Activated T-helper 1 cell treated with Interleukin-2 at 50 U/mL for 16 hours (primary cell): ENCODE results near the gene STING1.
"Not testable (repeated sequence)": the region's sequence is repeated elsewhere in the genome, so short reads cannot be mapped to it uniquely, and the experiment has no call there.

ENCODE experiments used
- DNase-seq: peaks from one replicate; pipeline ENCODE4 v3.0.0-alpha.2; 2020; ENCODE audit warnings: low read depth

The STING1 gene

DNA sequence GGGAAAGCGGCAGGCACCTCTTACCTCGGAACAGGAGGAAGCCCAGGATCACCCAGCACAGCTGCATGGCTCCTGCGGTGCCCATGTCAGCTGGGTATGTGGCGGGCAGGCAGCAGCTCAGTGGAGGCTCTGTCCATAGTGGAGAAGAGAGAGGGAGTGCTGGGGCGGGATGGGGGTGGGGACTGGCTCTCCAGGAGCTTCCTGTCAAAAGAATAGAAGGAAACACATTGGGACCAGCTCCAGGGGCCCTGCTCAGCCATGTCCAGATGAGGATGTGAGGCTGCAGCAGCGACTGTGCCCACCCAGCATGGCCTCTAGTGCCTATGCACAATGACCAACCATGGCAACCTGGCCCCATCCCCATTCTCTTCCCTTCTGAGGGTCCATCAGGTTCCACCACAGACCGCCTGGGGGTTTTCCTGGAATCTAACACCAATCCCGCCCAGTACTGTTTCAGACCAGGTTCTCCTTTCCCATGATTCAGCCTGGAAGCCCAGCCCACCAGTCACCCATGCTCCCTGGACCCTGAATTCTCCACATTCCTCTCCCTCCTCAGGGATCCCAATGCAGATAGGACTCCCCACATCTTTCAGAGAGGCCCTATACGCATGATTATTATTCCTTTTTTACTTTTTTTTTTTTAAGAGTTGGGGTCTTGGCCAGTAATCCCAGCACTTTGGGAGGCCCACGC is 19.8 kb downstream of the STING1 start, which contains the start of gene ECSCR:
Gene ECSCR, minus strand, starts transcription at position 158 of the 691 bp plus-strand sequence. Its CDS starts 73 bp downstream, at position 85.
- DNase-seq: no peak

DNA sequence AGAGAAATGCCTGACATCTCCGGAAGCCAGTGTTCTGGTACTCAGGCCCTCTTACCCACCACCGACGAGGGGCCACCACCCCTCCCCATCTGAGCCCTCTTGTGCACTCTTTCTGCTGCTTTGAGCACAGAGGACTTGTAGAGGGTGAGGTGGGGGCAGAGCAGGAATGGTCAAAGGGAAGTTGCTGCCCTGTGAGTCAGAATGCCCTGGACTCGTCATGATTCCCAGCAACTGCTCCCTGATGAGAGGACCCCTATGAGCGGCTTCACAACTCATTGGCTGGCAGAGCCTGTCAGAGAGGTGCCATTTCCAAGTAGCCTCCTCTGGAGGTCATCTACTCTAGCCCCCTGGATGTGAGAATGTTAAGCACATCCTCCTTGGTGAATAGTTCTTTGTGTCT is 20.9 kb downstream of the STING1 start:
- no peak for DNase-seq

DNA sequence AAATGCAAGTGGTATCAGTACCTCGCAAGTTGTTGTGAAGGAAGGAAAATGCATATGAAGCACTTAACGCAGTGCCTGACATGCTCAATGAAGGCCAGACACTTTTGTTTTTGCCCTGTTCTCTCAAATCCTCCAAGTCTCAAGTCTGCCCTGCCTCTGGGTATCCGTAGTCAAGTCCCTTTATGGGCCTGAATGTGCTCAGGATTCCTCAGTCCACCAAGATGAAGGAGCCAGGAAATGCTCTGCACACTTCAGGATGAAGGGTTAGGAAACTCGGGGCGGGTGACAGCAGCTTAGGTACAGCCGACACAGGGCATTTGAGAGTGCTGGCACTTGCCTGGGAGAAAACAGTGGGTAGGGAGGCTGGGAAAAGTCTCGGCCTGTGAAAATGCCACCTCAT is 21.4 kb downstream of the STING1 start:
- DNase-seq: no peak

DNA sequence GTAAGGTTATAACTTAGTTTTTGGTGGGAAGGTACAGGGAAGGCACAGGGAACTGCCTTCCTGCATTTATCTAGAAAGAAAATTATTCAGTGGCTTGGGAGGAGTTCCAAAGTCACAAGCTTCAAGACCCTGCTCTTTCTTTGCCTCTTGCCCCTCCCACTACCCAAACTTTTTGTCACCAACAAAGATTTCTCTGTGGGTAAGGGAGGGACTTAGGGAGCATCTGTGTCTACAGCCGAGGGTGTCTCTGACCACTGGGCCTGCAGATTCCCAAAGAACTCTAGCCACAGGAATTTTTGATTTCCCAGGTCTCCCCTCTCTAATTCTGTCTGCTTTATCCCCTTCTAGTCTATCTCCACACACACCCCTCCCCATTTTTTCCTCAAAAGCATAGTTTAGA is 22.1 kb downstream of the STING1 start:
- no peak for DNase-seq

DNA sequence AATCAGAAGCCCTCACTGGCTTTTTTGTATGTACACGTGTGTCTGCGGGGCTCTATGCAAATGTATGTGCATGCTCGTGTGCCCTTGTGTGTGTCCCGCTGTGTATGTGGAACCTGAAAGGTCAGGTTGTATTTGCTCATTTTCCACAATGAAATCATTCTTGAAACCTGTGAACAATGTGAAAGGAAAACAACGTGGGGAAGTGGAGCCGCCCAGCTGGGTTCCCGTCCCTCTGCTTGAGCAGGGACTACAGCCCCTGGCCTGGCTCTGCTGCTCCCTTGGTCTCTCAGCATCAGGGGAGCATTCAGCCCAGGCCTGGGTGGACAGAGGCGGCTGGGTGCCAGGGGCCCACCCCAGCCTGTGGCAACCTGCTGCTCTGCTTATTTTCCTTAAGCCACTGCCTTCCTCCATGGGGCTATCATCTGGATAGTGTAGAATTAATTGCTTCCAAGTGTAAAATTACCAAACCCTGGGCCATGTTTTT is 23.1 kb downstream of the STING1 start:
- no peak for DNase-seq

DNA sequence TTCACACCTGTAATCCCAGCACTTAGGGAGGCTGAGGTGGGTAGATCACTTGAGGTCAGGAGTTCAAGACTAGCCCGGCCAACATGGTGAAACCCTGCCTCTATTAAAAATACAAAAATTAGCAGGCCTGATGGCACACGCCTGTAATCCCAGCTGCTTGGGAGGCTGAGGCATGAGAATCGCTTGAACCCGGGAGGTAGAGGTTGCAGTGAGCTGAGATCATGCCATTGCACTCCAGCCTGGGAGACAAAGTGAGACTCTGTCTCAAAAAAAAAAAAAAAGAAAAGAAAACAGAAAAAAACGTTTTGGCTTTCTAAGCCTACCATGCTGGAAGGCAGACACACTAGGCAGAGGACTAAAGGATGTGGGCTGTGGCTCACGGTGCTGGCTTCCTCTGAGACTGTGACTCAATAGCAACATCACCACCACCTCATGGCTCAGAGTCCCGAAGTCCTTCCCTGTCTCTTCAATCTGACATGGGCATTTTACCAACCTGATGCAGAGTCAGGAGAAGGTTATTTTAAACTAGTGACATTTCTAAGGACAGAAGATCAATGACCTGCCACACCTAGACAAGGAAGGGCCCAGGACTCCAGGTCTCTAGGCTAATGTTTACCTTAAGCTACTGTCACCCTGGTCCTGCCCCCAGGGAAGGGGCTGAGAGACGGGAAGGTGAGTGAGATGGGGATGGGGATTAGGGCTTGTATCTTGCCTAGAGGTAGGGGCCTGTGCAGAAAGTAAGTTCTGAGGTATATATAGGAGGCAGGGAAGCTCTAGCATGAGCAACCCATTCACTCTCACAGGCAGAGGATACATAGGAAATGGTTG is 23.8 kb downstream of the STING1 start:
- DNase-seq: peak; percentile 66

DNA sequence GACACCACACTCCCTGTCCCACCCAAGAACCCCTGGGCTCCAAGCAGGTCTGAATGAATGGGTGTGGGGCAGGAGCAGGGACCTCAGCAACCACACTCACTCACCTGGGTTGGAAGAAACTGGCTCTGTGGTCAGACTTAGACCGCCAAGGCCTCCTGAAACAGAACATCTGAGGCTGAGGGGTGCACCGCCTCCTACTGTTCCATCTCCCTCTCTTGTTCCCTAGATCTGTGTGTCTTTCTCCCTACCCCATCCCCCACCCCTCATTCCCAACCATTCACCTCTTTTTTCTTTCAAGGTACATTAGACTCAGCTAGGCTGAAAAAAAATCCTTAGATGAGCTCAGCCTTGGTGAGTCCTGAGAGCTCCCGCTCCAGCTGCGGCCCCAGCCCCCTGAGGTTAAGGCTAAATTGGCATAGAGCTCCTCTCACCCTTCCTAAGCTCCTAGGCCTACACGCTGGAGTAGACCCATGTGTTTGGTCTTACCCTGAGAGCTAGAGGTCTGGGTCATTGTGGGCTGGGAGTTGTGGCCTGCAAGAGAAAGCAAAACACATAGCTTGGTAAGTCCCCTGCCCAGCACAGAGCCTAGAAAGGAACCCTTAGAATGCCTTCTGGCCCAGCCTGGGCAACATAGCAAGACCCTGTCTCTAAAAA is 24.8 kb downstream of the STING1 start:
- DNase-seq: no peak

DNA sequence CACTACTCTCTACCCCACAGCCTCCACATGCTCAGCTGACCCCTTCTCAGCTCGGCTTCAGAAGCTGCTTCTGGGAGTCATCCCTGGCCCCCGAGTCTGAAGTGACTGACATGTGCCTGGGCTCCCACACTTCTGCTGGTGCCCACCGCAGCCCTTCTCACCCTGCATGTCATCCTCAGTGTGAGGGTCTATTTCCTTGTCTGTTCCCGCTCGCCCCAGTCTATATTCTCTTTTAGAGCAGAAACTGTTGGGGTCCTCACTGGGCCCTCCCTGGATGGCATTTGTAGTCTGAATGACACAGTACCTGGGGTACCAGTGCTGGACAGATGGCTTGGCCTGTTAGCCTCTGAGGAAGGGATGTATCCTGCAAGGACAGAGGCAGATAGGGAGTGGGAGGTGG is 25.3 kb downstream of the STING1 start:
- no peak for DNase-seq

DNA sequence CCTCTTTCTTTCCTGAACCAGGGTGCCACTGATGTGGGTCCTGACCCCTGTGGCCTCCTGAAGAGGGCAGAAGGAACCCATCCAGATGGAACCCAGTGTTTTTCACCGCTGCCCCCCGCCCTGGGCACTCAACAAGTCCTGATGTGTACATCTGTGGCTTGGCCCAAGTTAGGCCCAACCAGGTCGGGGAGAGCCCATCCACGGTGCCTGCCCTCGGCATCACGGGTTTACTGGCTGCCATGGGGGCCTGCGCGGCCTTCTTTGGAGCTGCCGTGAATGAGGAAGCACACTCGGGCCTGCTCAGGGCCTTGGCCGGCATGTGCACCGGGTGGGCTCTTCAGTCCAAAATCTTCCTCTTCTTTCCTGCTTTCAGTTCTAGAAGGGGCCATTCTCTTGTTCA is 25.8 kb downstream of the STING1 start:
- no peak for DNase-seq

DNA sequence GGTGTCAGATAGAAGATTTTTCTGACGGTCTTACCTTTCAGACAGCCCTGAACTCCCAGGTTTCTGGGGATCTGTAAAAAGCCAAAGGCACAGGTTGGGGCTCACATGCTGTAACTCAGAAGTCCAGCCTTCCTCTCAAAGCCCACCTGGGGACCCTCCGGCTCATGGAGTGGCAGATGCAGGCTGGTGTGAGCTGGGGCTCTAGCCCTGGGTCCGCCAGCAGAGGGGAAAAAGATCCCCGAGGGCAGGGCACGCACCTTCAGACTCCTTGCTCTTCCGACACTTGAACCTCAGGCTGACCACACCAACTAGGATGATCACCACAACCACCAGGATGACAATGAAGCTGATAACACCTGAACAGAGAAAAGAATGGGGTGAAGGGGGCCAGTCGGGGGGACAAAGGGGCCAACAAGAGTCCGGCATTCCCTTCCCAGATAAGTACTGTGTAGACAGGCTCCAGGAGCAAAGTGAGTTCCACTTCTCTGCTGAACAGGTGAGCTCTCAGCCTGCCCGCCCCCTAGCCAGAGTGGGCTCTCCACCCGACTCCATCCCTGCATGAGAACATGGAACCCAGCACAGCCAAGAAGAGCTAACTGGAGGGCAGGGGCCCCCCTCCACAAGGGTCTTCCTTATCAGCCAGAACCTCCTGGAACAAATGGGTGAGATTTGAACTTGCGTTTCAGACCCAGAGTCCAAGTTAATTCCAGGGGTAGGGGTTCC is 27.8 kb downstream of the STING1 start:
- DNase-seq: no peak

DNA sequence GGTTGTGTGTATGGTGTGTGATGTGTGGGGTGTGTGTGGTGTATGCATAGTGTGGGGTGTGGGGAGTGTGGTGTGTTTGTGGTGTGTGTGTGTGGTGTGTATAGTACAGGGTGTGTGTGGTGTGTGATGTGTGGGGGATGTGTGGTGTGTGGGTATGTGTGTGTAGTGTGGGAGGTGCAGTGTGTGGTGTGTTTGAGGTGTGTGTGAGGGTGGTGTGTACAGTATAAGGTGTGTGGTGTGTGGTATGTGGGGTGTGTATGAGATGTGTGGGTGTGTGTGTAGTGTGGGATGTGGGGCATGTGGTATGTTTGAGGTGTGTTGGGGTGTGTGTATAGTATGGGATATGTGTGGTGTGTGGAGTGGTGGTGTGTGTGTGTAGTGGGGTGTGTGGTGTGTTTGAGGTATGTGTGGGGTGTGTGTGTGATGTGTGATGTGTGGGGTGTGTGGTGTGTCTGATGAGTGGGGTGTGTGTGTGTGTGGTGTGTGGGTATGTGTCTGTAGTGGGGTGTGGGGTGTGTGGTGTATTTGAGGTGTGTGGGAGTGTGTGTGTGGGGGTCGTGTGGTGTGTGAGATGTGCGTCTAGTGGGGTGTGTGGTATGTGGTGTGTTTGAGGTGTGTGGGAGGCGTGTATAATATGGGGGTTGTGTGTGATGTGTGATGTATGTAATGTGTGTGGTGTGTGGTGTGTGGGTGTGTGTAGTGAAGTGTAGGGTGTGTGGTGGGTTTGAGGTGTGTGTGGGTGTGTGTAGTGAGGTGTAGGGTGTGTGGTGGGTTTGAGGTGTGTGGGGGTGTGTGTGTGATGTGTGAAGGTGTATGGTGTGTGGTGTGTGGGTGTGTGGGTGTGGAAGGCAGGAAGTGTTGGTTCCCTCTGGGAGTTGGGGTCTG is 28.6 kb downstream of the STING1 start:
- no peak for DNase-seq

DNA sequence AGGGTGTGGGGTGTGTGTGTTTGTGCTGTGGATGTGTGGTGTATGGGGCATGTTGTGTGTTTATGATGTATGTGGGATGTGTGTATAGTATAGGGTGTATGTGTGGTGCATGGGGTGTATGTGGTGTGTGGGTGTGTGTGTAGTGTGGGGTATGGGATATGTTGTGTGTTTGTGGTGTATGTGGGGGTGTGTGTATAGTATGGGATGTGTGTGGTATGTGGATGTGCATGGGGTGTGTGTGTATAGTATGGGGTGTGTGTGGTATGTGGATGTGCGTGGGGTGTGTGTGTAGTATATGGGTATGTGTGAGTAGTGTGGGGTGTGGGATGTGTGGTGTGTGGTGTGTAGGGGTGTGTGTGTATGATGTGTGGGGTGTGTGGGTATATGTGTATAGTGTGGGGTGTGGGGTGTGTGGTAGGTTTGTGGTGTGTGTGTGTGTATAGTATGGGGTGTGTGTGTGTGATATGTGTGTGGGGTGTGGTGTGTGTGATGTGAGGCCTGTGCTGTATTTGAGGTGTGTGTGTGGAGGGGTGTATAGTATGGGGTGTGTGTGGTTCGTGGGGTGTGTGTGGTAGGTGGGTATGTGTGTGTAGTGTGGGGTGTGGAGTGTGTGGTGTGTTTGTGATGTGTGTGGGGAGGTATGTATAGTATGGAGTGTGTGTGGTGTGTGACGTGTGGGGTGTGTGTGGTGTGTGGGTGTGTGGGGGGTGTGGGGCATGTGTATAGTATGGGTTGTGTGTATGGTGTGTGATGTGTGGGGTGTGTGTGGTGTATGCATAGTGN is 30.5 kb downstream of the STING1 start:
- DNase-seq: no peak

DNA sequence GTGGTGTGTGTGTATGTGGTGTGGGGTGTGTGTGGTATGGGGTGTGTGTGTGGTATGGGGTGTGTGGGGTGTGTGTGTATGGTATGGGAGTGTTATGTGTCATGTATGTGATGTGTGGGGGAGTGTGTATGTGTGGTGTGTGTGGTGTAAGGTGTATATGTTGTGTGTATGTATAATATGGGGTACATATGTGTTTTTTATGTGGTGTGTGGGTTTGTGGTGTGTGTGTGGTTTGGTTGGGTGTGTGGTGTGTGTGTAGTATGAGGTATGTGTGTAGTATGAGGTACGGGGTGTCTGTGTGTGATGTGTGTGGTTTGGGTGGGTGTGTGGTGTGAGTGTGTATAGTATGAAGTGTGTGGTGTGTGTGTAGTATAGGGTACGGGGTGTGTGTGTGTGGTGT is 31.4 kb downstream of the STING1 start:
- DNase-seq: no peak

DNA sequence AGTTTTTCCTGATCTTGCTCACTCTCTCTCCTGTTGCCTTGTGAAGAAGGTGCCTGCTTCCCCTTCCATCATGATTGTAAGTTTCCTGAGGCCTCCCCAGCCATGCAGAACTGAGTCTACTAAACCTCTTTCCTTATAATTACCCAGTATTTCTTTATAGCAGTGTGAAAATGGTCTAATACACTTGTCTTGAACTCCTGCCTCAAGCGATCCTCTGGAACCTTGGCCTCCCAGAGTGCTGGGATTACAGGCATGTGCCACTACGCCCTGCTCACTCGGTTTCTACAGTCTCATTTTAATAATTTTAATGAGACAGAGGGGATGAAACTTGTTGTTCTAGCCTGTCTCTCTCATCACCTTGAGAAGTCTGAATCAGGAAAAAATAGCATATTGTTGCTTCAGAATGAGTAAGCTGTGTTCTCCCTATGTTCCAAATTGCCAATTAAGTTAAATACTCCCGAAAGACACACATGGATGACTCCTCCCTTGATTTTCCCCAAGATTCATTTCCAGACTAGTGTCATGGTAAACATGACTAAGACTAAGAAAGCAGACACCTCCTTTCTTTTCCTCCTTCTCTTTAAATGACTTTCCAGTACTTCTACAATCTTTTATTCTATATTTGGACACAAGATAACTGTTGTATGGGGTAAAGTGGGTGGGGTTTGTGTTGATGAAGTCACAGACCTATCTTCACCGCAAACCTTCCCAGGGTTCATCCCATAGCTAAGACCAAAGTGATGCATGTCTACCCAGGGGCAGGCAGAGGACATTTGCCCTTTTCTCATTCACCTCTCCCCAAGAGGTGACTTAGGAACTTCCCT is 35.4 kb downstream of the STING1 start:
- DNase-seq: no peak

DNA sequence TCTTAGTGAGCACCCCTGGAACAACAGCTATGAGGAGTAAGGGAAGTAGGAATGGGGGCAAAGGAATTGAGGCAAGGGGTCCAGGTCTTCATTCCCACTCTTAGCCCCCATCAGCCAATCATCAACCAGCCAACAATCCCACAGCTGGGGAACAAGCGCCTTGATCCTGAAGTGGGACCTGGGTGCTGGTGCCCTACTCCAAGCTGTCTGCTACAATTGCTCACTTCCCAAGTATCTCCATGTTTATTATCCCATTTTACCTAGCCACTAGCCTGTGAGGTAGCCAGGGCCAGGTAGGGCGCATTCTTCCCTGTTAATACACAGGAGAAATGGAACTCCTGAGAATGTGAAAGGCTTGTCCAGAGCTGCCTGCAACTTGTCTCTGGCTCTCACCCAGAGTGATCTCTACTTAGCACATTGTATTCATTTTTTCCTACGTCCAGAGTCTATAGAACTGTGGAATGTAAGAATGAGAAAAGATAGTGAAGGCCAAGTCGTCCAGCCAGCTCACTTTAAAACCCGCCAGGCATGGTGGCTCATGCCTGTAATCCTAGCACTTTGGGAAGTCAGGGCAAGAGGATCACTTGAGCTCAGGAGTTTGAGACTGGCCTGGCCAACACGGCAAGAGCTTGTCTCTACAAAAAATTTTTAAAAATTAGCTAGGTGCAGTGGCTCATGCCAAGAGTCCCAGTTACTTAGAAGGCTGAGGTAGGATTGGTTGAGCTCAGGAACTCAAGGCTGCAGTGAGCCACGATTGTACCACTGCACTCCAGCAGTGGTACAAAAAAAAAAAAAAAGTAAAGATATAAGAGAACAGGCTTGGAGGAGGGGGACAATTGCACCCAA is 37.0 kb downstream of the STING1 start:
- DNase-seq: no peak

DNA sequence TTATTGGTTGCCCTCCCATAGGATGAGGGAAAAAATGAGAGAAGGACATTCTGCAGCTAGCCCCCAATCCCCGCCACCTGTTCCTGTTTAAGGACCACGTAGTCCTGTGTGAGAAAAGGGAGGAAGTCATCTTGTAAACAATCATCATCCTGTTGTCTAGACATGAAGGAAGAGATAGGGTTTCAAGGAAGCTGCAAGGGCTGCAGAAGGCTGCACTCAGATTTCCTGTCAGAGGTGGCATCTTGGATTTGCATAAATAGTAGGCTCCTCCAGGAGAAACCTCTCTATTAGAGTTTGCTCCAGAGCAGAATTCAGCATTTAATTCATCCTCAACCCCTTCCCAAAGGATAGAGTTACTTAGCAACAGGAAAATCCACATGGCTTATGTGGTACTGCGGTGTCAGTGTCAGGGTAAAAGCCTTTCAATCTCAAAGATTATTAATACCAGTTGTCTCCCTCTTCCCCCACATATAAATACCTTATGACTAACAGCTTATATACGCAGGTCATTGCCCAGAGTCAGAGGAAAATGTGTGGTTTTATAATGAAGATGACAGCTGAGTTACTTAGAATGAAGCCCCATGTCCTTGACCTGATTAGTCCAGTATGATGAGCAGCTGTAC is 38.6 kb downstream of the STING1 start:
- no peak for DNase-seq

DNA sequence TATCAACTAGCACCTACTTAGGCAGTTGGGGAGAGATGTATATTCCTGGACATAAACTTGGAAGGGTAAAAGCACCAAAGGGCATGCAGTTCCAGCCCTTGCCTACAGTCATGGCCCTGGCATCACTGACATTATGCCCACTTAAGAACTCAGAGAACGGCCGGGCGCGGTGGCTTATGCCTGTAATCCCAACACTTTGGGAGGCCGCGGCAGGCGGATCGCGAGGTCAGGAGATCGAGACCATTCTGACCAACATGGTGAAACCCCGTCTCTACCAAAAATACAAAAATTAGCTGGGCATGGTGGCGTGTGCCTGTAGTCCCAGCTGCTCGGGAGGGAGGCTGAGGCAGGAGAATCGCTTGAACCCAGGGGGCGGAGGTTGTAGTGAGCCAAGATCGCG is 42.1 kb downstream of the STING1 start:
- DNase-seq: not testable (repeated sequence)
